ENCODE data around the gene PTPRA. TPM values are rescaled to one million over a fixed set of nuclear protein-coding genes. Genes with fewer than 3 reads are reported as not detected.
"Not testable (repeated sequence)": the region's sequence is repeated elsewhere in the genome, so short reads cannot be mapped to it uniquely, and the experiment has no call there.

Gene PTPRA
- total and polyA plus RNA-seq, 2 experiments from 2014 or later: 45.1 to 51.8 TPM

DNA sequence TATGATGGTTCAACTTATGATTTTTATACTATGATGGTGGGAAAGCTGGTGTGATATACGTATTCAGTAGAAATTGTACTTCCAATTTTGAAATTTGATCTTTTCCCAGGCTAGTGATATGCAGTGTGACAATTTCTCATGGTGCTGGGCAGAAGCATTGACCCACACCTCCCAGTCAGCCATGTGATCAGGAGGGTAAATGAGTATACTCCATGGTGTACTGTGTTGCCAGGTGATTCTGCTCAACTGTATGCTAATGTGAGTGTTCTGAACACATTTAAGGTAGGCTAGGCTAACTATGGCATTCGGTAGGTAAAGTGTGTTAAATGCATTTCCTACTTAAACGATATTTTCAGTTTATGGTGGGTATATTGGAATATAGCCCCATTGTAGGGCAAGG is 19.1 kb downstream of the PTPRA start:
- H3K4me1 ChIP-seq (ENCODE audit: insufficient read depth): no peaks in the 10 kb centered on the region
- H2AFZ ChIP-seq: no peak overlapping the region
- H3K27me3 ChIP-seq: no peaks in the 10 kb centered on the region
- TF ChIP-seq, protein P1, sequence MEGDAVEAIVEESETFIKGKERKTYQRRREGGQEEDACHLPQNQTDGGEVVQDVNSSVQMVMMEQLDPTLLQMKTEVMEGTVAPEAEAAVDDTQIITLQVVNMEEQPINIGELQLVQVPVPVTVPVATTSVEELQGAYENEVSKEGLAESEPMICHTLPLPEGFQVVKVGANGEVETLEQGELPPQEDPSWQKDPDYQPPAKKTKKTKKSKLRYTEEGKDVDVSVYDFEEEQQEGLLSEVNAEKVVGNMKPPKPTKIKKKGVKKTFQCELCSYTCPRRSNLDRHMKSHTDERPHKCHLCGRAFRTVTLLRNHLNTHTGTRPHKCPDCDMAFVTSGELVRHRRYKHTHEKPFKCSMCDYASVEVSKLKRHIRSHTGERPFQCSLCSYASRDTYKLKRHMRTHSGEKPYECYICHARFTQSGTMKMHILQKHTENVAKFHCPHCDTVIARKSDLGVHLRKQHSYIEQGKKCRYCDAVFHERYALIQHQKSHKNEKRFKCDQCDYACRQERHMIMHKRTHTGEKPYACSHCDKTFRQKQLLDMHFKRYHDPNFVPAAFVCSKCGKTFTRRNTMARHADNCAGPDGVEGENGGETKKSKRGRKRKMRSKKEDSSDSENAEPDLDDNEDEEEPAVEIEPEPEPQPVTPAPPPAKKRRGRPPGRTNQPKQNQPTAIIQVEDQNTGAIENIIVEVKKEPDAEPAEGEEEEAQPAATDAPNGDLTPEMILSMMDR (IDR thresholded peaks at IDR 0.05; ENCODE audit: poor library complexity): no peak
- TF ChIP-seq EZH2phosphoT487 (IDR thresholded peaks at IDR 0.05; ENCODE audit: low read depth, severe bottlenecking, unreplicated experiment): no peak
- H3K27ac ChIP-seq: no peak overlapping the region
- DNase-seq (ENCODE audit: low spot score): no peak
- peaks cover 97% of the 10 kb centered on the region for H3K79me2 ChIP-seq
- H3K36me3 ChIP-seq (replicated peaks; ENCODE audit: insufficient read depth, low read depth): no peaks in the 10 kb centered on the region
- no peak overlapping the region for H3K4me3 ChIP-seq
- no peaks in the 10 kb centered on the region for H3K9me3 ChIP-seq (ENCODE audit: low read depth)
- 74% methylated on average over 3 of the region's 3 CpGs for WGBS (ENCODE audit: low lambda C conversion rate, missing lambda C conversion rate)
- H3K4me2 ChIP-seq: no peak overlapping the region
- peaks cover 29% of the 10 kb centered on the region for H4K20me1 ChIP-seq (ENCODE audit: insufficient read depth, poor library complexity, severe bottlenecking)
- no peaks in the 10 kb centered on the region for H3K9me2 ChIP-seq (replicated peaks; ENCODE audit: insufficient read depth)

DNA sequence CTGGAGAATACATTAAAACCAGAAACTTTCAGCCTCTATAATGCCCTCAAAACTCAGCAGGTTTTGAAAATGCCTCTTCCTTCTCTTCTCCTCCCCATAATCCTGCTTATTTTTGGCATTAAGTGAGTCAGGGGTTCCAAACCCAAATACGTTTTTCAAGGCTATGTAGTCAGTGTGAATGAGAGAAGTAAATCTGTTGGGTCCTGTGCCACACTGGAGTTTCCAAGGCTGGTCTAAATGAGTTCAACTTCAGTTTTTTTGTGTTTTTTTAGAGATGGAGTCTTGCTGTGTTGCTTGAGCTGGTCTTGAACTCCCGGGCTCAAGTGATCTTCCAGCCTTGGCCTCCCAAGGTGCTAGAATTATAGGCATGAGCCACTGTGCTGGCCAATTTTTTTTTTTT is 20.9 kb downstream of the PTPRA start:
- DNase-seq (ENCODE audit: low spot score): no peak
- 95% methylated on average over 2 of the region's 2 CpGs for WGBS (ENCODE audit: low lambda C conversion rate, missing lambda C conversion rate)

DNA sequence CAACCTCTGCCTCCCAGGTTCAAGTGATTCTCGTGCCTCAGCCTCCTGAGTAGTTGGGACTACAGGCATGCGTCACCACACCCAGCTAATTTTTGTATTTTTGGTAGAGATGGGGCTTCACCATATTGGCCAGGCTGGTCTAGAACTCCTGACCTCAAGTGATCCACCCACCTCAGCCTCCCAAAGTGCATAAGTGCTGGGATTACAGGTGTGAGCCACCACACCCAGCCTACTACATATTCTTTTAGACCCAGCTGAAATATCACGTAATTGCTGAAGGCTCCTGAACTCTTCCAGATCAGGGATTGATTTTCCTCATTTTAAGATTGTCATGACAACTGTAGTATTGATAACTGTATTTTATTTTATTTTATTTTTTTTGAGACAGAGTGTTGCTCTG is 21.9 kb downstream of the PTPRA start:
- H3K9me3 ChIP-seq (ENCODE audit: low read depth); H3K4me2 ChIP-seq; H3K36me3 ChIP-seq (replicated peaks; ENCODE audit: insufficient read depth, low read depth); DNase-seq (ENCODE audit: low spot score); H3K4me1 ChIP-seq (ENCODE audit: insufficient read depth); H3K27me3 ChIP-seq; H2AFZ ChIP-seq; H3K27ac ChIP-seq; H4K20me1 ChIP-seq (ENCODE audit: insufficient read depth, poor library complexity, severe bottlenecking); H3K9me2 ChIP-seq (replicated peaks; ENCODE audit: insufficient read depth); H3K4me3 ChIP-seq: not testable (repeated sequence)
- 100% methylated on average over 3 of the region's 3 CpGs for WGBS (ENCODE audit: low lambda C conversion rate, missing lambda C conversion rate)
- H3K79me2 ChIP-seq: peaks cover 94% of the 10 kb centered on the region

More for the DNA sequence above, 20.9 kb downstream of the PTPRA start:
- H3K36me3 ChIP-seq (replicated peaks; ENCODE audit: insufficient read depth, low read depth): no peaks in the 10 kb centered on the region
- H3K4me3 ChIP-seq: no peak overlapping the region
- no peaks in the 10 kb centered on the region for H3K27me3 ChIP-seq
- H3K4me1 ChIP-seq (ENCODE audit: insufficient read depth): no peaks in the 10 kb centered on the region
- no peaks in the 10 kb centered on the region for H3K9me2 ChIP-seq (replicated peaks; ENCODE audit: insufficient read depth)
- no peak for TF ChIP-seq EZH2 (IDR thresholded peaks at IDR 0.05; ENCODE audit: borderline replicate concordance)
- TF ChIP-seq, protein P1 (IDR thresholded peaks at IDR 0.05; ENCODE audit: poor library complexity): no peak
- no peak for TF ChIP-seq EZH2phosphoT487 (IDR thresholded peaks at IDR 0.05; ENCODE audit: low read depth, severe bottlenecking, unreplicated experiment)
- H3K27ac ChIP-seq: no peak overlapping the region
- H3K9me3 ChIP-seq (ENCODE audit: low read depth): no peaks in the 10 kb centered on the region
- H3K79me2 ChIP-seq: peaks cover 95% of the 10 kb centered on the region
- no peak overlapping the region for H2AFZ ChIP-seq
- H4K20me1 ChIP-seq (ENCODE audit: insufficient read depth, poor library complexity, severe bottlenecking): peaks cover 12% of the 10 kb centered on the region
- H3K4me2 ChIP-seq: no peak overlapping the region

DNA sequence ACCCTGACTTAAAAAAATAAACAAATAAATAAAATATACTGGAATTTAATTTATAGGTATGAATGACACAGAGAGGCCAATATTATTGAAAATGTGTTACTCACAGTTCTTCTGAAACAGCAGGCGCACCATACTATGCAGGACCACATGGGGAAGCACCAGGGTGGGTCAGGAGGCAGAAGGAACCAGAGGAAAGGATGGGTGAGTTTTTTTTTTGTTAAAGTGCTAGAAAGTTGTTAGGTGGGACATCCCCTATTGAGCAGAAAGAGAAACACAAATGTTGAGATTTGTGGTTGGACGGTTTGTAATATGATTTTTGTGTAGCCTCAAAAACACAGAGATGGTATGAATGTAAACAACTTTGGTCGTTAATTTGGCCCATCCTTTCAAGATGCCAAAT is 26.0 kb downstream of the PTPRA start:
- no peak overlapping the region for H3K4me2 ChIP-seq
- no peaks in the 10 kb centered on the region for H3K4me1 ChIP-seq (ENCODE audit: insufficient read depth)
- H3K4me3 ChIP-seq: no peak overlapping the region
- no peak overlapping the region for H3K27ac ChIP-seq
- H4K20me1 ChIP-seq (ENCODE audit: insufficient read depth, poor library complexity, severe bottlenecking): no peaks in the 10 kb centered on the region
- H3K9me2 ChIP-seq (replicated peaks; ENCODE audit: insufficient read depth): no peaks in the 10 kb centered on the region
- TF ChIP-seq, protein P1 (IDR thresholded peaks at IDR 0.05; ENCODE audit: poor library complexity): no peak
- no peak for TF ChIP-seq EZH2phosphoT487 (IDR thresholded peaks at IDR 0.05; ENCODE audit: low read depth, severe bottlenecking, unreplicated experiment)
- no peaks in the 10 kb centered on the region for H3K27me3 ChIP-seq
- 96% methylated on average over 3 of the region's 3 CpGs for WGBS (ENCODE audit: low lambda C conversion rate, missing lambda C conversion rate)
- DNase-seq (ENCODE audit: low spot score): no peak
- peaks cover 83% of the 10 kb centered on the region for H3K79me2 ChIP-seq
- H3K9me3 ChIP-seq (ENCODE audit: low read depth): no peaks in the 10 kb centered on the region
- no peaks in the 10 kb centered on the region for H3K36me3 ChIP-seq (replicated peaks; ENCODE audit: insufficient read depth, low read depth)
- H2AFZ ChIP-seq: no peak overlapping the region

All from hepatocyte (in vitro differentiated cells).